WTC11 (cell line): Measurements from ENCODE around the gene CDK5RAP2. TPM values are rescaled to one million over a fixed set of nuclear protein-coding genes. Genes with fewer than 3 reads are reported as not detected.

Source experiments
- ATAC-seq: fragments of 200-7000 bp; cut with Tn5 transposase; 2 replicates; pipeline ENCODE4 v1.10.0; 2021; ENCODE audit warnings: mild to moderate bottlenecking, moderate library complexity
- CTCF ChIA-PET: fragments of 300-600 bp; sonication (Branson Sonifier 250); formaldehyde crosslinking; loops from one replicate; lab custom pipeline; 2021; ENCODE audit warnings: antibody characterized with exemption; lab: Charles Lee
- POLR2A ChIA-PET: fragments of 350-600 bp; sonication (Branson Sonifier 250); formaldehyde crosslinking; loops from one replicate; lab custom pipeline; 2021; ENCODE audit warnings: antibody characterized with exemption; lab: Charles Lee
- DNase-seq: peaks from one replicate; pipeline ENCODE4 v3.0.0; 2021; ENCODE audit warnings: low spot score
- H3K27ac Mint-ChIP-seq: 2 replicates; pipeline ENCODE4 v1.8.0; 2021; ENCODE audit warnings: mixed read lengths
- H3K27me3 Mint-ChIP-seq: 2 replicates; pipeline ENCODE4 v1.8.0; 2021; ENCODE audit warnings: low read depth, mild to moderate bottlenecking, moderate library complexity, mixed read lengths
- H3K36me3 Mint-ChIP-seq: 2 replicates; pipeline ENCODE4 v1.8.0; 2021; ENCODE audit warnings: mixed read lengths
- H3K4me1 Mint-ChIP-seq: 2 replicates; pipeline ENCODE4 v1.8.0; 2022; ENCODE audit warnings: mixed read lengths
- H3K4me3 Mint-ChIP-seq: 2 replicates; pipeline ENCODE4 v1.8.0; 2021; ENCODE audit warnings: mild to moderate bottlenecking, moderate library complexity, mixed read lengths
- H3K9me3 Mint-ChIP-seq: 2 replicates; pipeline ENCODE4 v1.8.0; 2021; ENCODE audit warnings: mixed read lengths
- AFF4 ChIP-seq: sonication (generic); formaldehyde crosslinking; IDR thresholded peaks from 2 replicates; pipeline ENCODE4 v1.8.1; 2023; ENCODE audit warnings: mild to moderate bottlenecking, missing genetic modification reagents, borderline replicate concordance
- ATF2 ChIP-seq: sonication (generic); formaldehyde crosslinking; IDR thresholded peaks from 2 replicates; pipeline ENCODE4 v1.8.1; 2022; ENCODE audit warnings: low read depth, missing genetic modification reagents, borderline replicate concordance
- CTCF ChIP-seq: fragments of 200-600 bp; IDR thresholded peaks from 2 replicates; pipeline ENCODE4 v1.8.0; 2022; ENCODE audit warnings: antibody characterized with exemption
- ELF4 ChIP-seq: sonication (generic); formaldehyde crosslinking; IDR thresholded peaks from 2 replicates; pipeline ENCODE4 v1.8.1; 2022; ENCODE audit warnings: low read depth, mild to moderate bottlenecking, moderate library complexity, missing genetic modification reagents
- GTF2I ChIP-seq: fragments of 250-450 bp; sonication (Bioruptor Pico); conservative IDR thresholded peaks from 2 replicates; pipeline ENCODE4 v1.4.0; 2021; ENCODE audit warnings: mild to moderate bottlenecking
- JUN ChIP-seq: sonication (generic); formaldehyde crosslinking; IDR thresholded peaks from 2 replicates; pipeline ENCODE4 v1.8.0; 2023; ENCODE audit warnings: mild to moderate bottlenecking, missing genetic modification reagents
- NFYB ChIP-seq: sonication (generic); formaldehyde crosslinking; conservative IDR thresholded peaks from 2 replicates; pipeline ENCODE4 v1.8.0; 2022; ENCODE audit warnings: low read depth, missing genetic modification reagents
- SMAD4 ChIP-seq: sonication (generic); formaldehyde crosslinking; IDR thresholded peaks from 2 replicates; pipeline ENCODE4 v1.8.0; 2022; ENCODE audit warnings: mild to moderate bottlenecking, missing genetic modification reagents
- TEAD1 ChIP-seq: sonication (generic); formaldehyde crosslinking; IDR thresholded peaks from 2 replicates; pipeline ENCODE4 v1.8.0; 2022; ENCODE audit warnings: mild to moderate bottlenecking, missing genetic modification reagents
- TP53 ChIP-seq: sonication (generic); formaldehyde crosslinking; IDR thresholded peaks from 2 replicates; pipeline ENCODE4 v1.8.1; 2023; ENCODE audit warnings: mild to moderate bottlenecking, missing genetic modification reagents
- ZNF425 ChIP-seq: fragments of 250-450 bp; sonication (Bioruptor Pico); conservative IDR thresholded peaks from 2 replicates; pipeline ENCODE4 v1.9.0; 2021; ENCODE audit warnings: mild to moderate bottlenecking
- total RNA-seq: library from RNA; stranded (reverse); gene quantifications from 3 replicates; pipeline ENCODE4 v1.2.3, GENCODE V29; 2021
- TF ChIP-seq, protein P1 (sequence below): fragments of 250-450 bp; sonication (Bioruptor Pico); IDR thresholded peaks from 2 replicates; pipeline ENCODE4 v1.9.0; 2021; ENCODE audit warnings: mild to moderate bottlenecking
- TF ChIP-seq, protein P2 (sequence below): fragments of 250-450 bp; sonication (Bioruptor Pico); IDR thresholded peaks from 2 replicates; pipeline ENCODE4 v2.1.2; 2022; ENCODE audit warnings: mild to moderate bottlenecking, moderate library complexity
- TF ChIP-seq, protein P3 (sequence below): fragments of 250-450 bp; sonication (Bioruptor Pico); IDR thresholded peaks from 2 replicates; pipeline ENCODE4 v1.9.0; 2021; ENCODE audit warnings: moderate library complexity, mild to moderate bottlenecking, inconsistent platforms, borderline replicate concordance

CDK5RAP2 gene
- total RNA-seq, 1 experiment from 2014 or later, result 48.3 TPM

- no peak for TF ChIP-seq ATF2 (CRISPR knock-in tag)
- TF ChIP-seq, protein P1, sequence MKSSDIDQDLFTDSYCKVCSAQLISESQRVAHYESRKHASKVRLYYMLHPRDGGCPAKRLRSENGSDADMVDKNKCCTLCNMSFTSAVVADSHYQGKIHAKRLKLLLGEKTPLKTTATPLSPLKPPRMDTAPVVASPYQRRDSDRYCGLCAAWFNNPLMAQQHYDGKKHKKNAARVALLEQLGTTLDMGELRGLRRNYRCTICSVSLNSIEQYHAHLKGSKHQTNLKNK (CRISPR knock-in tag), result no peak
- TF ChIP-seq ZNF425 (CRISPR knock-in tag), result no peak
- no peak for TF ChIP-seq CTCF
- TF ChIP-seq TP53 (CRISPR knock-in tag), result no peak
Measured at GRCh38 chr9:120475341-120475740, 104.6 kb downstream of the CDK5RAP2 start (continued).

GRCh38 chr9:120474591-120475243, 105.2 kb downstream of the CDK5RAP2 start:
- Mint-ChIP-seq H3K36me3 (peaks cover 40% of the 10 kb centered on the region), H3K27me3 (no peaks in the 10 kb centered on the region), H3K4me1 (no peaks in the 10 kb centered on the region)
- TF ChIP-seq ELF4 (CRISPR knock-in tag), result no peak
- TF ChIP-seq SMAD4 (CRISPR knock-in tag), result no peak
- TF ChIP-seq TP53 (CRISPR knock-in tag), result no peak
- TF ChIP-seq TEAD1 (CRISPR knock-in tag), result no peak
- TF ChIP-seq GTF2I (CRISPR knock-in tag), result no peak
- TF ChIP-seq, protein P2, sequence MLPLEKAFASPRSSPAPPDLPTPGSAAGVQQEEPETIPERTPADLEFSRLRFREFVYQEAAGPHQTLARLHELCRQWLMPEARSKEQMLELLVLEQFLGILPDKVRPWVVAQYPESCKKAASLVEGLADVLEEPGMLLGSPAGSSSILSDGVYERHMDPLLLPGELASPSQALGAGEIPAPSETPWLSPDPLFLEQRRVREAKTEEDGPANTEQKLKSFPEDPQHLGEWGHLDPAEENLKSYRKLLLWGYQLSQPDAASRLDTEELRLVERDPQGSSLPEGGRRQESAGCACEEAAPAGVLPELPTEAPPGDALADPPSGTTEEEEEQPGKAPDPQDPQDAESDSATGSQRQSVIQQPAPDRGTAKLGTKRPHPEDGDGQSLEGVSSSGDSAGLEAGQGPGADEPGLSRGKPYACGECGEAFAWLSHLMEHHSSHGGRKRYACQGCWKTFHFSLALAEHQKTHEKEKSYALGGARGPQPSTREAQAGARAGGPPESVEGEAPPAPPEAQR (CRISPR knock-in tag), result no peak
- no peak for TF ChIP-seq AFF4 (CRISPR knock-in tag)
- TF ChIP-seq NFYB, result no peak
- TF ChIP-seq, protein P3, sequence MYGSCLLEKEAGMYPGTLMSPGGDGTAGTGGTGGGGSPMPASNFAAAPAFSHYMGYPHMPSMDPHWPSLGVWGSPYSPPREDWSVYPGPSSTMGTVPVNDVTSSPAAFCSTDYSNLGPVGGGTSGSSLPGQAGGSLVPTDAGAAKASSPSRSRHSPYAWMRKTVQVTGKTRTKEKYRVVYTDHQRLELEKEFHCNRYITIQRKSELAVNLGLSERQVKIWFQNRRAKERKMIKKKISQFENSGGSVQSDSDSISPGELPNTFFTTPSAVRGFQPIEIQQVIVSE, result no peak
- TF ChIP-seq JUN (CRISPR knock-in tag), result no peak
- TF ChIP-seq, all 79 proteins: peak for 0
- Mint-ChIP-seq H3K9me3 (no peaks in the 10 kb centered on the region), H3K27ac (peak overlapping the region; percentile 61; the same call in 1 of the 2 replicates), H3K4me3 (no peak overlapping the region)
- POLR2A ChIA-PET, result no interaction called here
- no peak for DNase-seq
- CTCF ChIA-PET, result no interaction called here
- ATAC-seq, result no peak
